Skeletal muscle satellite cell (primary cell): Measurements from ENCODE around the gene EPHA6.
"Not testable (repeated sequence)": the region's sequence is repeated elsewhere in the genome, so short reads cannot be mapped to it uniquely, and the experiment has no call there.

Source experiments
- H3K27me3 ChIP-seq: 2 replicates; pipeline ENCODE4 v1.7.0; 2013; ENCODE audit warnings: low read length; ENCODE audit not compliant: control insufficient read depth, insufficient read depth
- H3K36me3 ChIP-seq: 2 replicates; pipeline ENCODE4 v1.7.0; 2013; ENCODE audit warnings: mild to moderate bottlenecking, control low read depth, low read length; ENCODE audit not compliant: insufficient read depth
- H3K4me1 ChIP-seq: 2 replicates; pipeline ENCODE4 v1.7.0; 2013; ENCODE audit warnings: low read length; ENCODE audit not compliant: control insufficient read depth, insufficient read depth
- H3K4me2 ChIP-seq: 2 replicates; pipeline ENCODE4 v1.7.0; 2013; ENCODE audit warnings: mild to moderate bottlenecking, low read length
- H3K4me3 ChIP-seq: 2 replicates; pipeline ENCODE4 v1.7.0; 2013; ENCODE audit warnings: low read length
- H3K9ac ChIP-seq: 2 replicates; pipeline ENCODE4 v1.7.0; 2013; ENCODE audit warnings: mild to moderate bottlenecking, low read depth, low read length, moderate library complexity
- H3K9me3 ChIP-seq: replicated peaks from 2 replicates; pipeline ENCODE4 v1.7.0; 2013; ENCODE audit warnings: mild to moderate bottlenecking, control low read depth, low read length

The EPHA6 gene

DNA sequence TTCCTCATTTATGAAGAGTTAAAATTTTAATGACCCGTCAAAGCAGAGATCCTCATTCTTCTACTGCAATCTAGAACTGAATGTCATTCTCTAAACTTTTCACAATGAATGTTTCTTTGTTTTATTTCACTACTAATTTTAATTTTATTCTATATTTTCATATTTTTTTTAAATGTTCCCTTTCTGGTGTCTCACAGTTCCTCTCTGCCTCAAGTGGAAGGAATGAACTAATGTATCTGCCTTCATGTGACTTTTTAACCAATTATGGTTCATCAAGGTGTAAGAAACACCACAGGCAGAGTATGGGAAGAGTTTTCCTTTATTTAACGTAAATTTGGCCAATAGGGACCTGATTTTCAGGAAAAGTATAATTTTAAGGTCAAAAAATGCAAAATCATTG is 441.7 kb downstream of the EPHA6 start:
- Histone ChIP-seq H3K9me3 (no peaks in the 10 kb centered on the region), H3K4me2 (no peak overlapping the region), H3K36me3 (no peaks in the 10 kb centered on the region), H3K4me3 (no peak overlapping the region), H3K27me3 (no peaks in the 10 kb centered on the region), H3K4me1 (no peaks in the 10 kb centered on the region), H3K9ac (no peak overlapping the region)

DNA sequence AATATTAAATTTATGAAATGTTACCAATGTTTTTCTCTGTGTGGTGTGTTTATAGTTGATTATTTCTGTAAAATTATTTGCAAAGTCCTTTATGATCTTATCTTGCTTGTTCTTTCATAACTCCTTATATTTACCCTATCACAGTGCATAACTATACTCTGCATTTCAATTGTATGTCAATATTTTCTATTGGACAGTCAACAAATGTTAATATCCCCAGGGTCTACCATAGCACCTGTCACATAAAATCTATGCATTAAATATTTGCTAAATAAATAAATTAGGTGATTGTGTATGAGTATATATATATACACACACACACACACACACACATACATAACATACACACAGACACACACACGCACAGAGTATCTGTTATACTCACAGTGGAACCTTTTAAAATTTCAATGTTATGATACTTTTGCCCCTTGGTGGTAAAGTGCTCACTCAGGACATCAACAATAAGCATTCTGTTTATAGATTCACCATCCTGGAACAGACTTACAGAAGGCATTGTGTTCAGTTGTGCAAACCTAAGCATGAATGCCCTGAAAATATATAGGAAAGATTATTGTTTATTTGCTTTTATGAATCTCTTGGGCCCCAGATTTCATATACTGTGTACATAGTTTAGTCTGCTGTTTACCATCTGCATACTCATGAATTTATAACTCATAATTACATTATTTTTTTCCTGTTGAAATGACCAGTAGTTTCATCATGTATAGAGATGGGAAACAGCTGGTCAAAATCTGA is 443.7 kb downstream of the EPHA6 start:
- Histone ChIP-seq H3K4me2 (no peak overlapping the region), H3K27me3 (no peaks in the 10 kb centered on the region)

GRCh38 chr3:97259263-97259662 is 444.9 kb downstream of the EPHA6 start:
- no peaks in the 10 kb centered on the region for H3K36me3 ChIP-seq
- H3K9me3 ChIP-seq: no peaks in the 10 kb centered on the region
- no peak overlapping the region for H3K4me2 ChIP-seq
- H3K27me3 ChIP-seq: no peaks in the 10 kb centered on the region
- no peak overlapping the region for H3K4me3 ChIP-seq
- H3K9ac ChIP-seq: no peak overlapping the region
- H3K4me1 ChIP-seq: no peaks in the 10 kb centered on the region

More for the DNA sequence above, 443.7 kb downstream of the EPHA6 start:
- no peaks in the 10 kb centered on the region for H3K9me3 ChIP-seq
- H3K9ac ChIP-seq: no peak overlapping the region
- no peaks in the 10 kb centered on the region for H3K36me3 ChIP-seq
- H3K4me1 ChIP-seq: no peaks in the 10 kb centered on the region
- H3K4me3 ChIP-seq: no peak overlapping the region

DNA sequence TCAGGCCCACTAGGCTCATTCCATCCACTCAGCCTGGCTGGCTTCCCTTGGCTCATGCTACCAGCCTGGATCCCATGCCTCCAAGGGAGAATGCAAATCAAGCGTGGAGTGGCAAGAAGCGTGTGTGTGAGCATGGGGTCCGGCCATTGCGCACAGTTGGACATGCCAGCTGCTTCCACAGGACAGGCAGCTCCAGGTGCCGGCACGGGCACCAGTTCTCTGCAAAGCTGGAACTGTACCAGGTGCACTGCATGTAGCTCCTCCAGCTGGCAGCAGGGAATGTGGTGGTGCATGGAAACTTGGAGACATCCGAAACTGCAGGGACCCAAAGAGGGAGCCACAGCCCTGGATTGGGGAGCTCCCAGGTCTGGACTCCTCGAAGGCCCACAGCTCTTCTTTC is 449.8 kb downstream of the EPHA6 start:
- H3K4me2 ChIP-seq: no peak overlapping the region
- no peaks in the 10 kb centered on the region for H3K9me3 ChIP-seq
- H3K36me3 ChIP-seq: no peaks in the 10 kb centered on the region
- no peak overlapping the region for H3K9ac ChIP-seq
- H3K4me3 ChIP-seq: no peak overlapping the region
- no peaks in the 10 kb centered on the region for H3K4me1 ChIP-seq
- H3K27me3 ChIP-seq: no peaks in the 10 kb centered on the region

- no peaks in the 10 kb centered on the region for H3K27me3 ChIP-seq
- no peak overlapping the region for H3K4me3 ChIP-seq
- H3K9ac ChIP-seq: no peak overlapping the region
Measured at GRCh38 chr3:97265237-97266005, 451.0 kb downstream of the EPHA6 start.

DNA sequence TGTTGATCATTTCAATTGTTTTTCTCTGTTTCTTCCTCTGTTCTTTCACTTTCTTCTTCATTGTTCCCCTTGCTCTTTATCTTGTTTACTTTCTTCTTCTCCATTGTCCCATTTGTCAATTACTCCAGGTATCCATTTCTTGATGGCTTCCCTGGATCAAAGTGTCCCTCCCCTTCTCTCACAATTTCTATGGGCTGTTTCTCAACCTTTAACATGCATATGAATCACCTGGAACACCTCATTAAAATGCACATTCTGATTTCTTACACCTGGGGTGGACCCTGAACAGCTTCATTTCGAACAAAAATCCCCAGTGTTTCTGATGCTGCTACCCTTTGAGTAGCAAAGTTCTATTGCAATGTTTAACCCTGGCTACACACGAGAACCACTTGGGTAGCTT is 454.8 kb downstream of the EPHA6 start:
- Histone ChIP-seq H3K4me3 (no peak overlapping the region), H3K9me3 (no peaks in the 10 kb centered on the region), H3K4me2 (no peak overlapping the region), H3K27me3 (no peaks in the 10 kb centered on the region), H3K36me3 (no peaks in the 10 kb centered on the region), H3K9ac (no peak overlapping the region), H3K4me1 (no peaks in the 10 kb centered on the region)

More at GRCh38 chr3:97265237-97266005, 451.0 kb downstream of the EPHA6 start:
- Histone ChIP-seq H3K9me3 (no peaks in the 10 kb centered on the region), H3K4me1 (no peaks in the 10 kb centered on the region), H3K36me3 (no peaks in the 10 kb centered on the region), H3K4me2 (no peak overlapping the region)

GRCh38 chr3:97276879-97277550 is 462.6 kb downstream of the EPHA6 start:
- H3K9ac ChIP-seq, H3K4me1 ChIP-seq, H3K36me3 ChIP-seq, H3K27me3 ChIP-seq, H3K4me3 ChIP-seq, H3K4me2 ChIP-seq, H3K9me3 ChIP-seq: not testable (repeated sequence)

DNA sequence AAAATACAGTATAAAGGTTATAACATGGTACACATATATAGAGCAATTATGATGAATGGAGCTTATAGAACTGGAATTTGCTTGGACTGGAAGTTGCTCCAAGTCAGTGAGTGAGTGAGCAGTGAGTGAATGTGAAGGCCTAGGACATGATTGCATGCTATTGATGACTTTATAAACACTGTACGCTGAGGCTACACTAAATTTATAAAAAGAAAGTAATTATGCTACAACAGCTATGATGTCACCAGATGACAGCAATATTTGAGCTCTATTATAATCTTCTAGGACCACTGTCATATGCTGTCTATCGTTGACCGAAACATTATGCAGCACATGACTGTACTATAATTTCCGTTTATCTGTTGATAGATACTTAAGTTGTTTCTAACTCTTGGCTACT is 463.3 kb downstream of the EPHA6 start:
- H3K4me2 ChIP-seq: no peak overlapping the region
- H3K9me3 ChIP-seq: no peaks in the 10 kb centered on the region
- H3K4me1 ChIP-seq: no peaks in the 10 kb centered on the region
- no peak overlapping the region for H3K9ac ChIP-seq
- H3K36me3 ChIP-seq: no peaks in the 10 kb centered on the region
- H3K27me3 ChIP-seq: no peaks in the 10 kb centered on the region
- no peak overlapping the region for H3K4me3 ChIP-seq

- H3K36me3 ChIP-seq: no peaks in the 10 kb centered on the region
- no peaks in the 10 kb centered on the region for H3K9me3 ChIP-seq
- H3K9ac ChIP-seq: no peak overlapping the region
- no peaks in the 10 kb centered on the region for H3K27me3 ChIP-seq
- H3K4me1 ChIP-seq: no peaks in the 10 kb centered on the region
- no peak overlapping the region for H3K4me2 ChIP-seq
- no peak overlapping the region for H3K4me3 ChIP-seq
Measured at GRCh38 chr3:97278506-97278905, 464.1 kb downstream of the EPHA6 start.

DNA sequence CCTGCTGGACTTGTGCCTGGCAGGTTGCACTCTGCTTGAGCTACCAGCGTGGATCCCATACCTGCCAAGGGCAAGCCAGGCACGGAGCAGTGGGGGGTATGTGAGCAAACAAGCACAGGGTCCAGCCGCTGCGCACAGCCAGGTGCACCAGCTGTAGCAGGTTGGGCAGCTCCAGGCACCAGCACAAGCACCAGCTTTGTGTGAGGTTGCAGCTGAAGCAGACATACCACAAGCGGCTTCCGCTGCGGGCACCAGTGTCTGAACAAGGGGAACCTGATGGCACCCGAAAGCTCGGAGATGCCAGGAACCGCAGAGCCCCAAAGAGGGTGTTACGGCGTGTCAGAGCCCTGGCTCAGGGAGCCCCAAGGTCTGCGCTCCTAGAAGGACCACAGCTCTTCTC is 477.5 kb downstream of the EPHA6 start:
- no peaks in the 10 kb centered on the region for H3K4me1 ChIP-seq

DNA sequence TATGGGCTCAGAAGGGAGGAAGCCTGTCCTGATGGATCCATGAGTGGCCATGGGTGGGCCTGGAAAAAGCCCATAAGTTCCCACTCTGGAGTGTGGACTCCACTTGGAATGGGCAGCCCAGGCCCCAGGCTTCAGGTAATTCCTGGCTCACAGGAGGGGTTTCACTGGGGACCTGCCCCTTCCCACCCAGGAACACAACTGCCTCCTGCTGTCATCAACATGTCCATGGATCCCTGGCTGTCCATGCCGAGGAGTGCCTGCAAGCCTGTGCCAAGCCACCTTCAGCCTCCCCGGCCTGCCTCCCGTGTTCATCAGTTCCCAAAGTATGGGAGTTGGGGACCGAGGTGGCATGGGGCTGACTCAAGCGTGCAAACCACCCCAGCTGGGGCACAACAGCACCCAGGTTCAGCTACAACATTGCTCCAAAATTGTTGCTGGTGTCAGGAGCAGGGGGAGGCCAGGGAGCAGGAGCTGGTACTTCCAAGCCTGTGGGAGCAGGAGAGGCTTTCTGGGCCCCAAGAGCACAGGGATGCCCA is 479.3 kb downstream of the EPHA6 start:
- H3K36me3 ChIP-seq: no peaks in the 10 kb centered on the region
- H3K4me1 ChIP-seq: no peaks in the 10 kb centered on the region
- no peak overlapping the region for H3K9ac ChIP-seq
- H3K4me3 ChIP-seq: no peak overlapping the region
- H3K27me3 ChIP-seq: no peaks in the 10 kb centered on the region
- peaks cover 4% of the 10 kb centered on the region for H3K9me3 ChIP-seq
- no peak overlapping the region for H3K4me2 ChIP-seq

More for the DNA sequence above, 477.5 kb downstream of the EPHA6 start:
- no peaks in the 10 kb centered on the region for H3K36me3 ChIP-seq
- no peak overlapping the region for H3K4me2 ChIP-seq
- H3K27me3 ChIP-seq: no peaks in the 10 kb centered on the region
- no peak overlapping the region for H3K4me3 ChIP-seq
- peaks cover 4% of the 10 kb centered on the region for H3K9me3 ChIP-seq
- no peak overlapping the region for H3K9ac ChIP-seq
